Panc1 (cell line): ENCODE data around the gene PCDH1. TPM values are rescaled to one million over a fixed set of nuclear protein-coding genes. Genes with fewer than 3 reads are reported as not detected.

Source experiments
- ATAC-seq: fragments of 200-7000 bp; cut with Tn5 transposase; 2 replicates; pipeline ENCODE4 v1.9.1; 2020; ENCODE audit warnings: mild to moderate bottlenecking, moderate library complexity
- BruUV-seq: library from RNA; stranded (reverse); fragments of 400-500 nt; replicated peaks from 2 replicates; lab custom pipeline; 2021; lab: Mats Ljungman, UMichigan
- CTCF ChIA-PET: fragments of 300-600 bp; sonication (Branson Sonifier 250); formaldehyde crosslinking; loops from one replicate; lab custom pipeline; 2022; ENCODE audit warnings: antibody characterized with exemption; lab: Charles Lee
- POLR2A ChIA-PET: fragments of 300-600 bp; sonication (Branson Sonifier 250); formaldehyde crosslinking; loops from one replicate; lab custom pipeline; 2022; ENCODE audit warnings: antibody characterized with exemption; lab: Charles Lee
- DNase-seq: peaks from one replicate; pipeline ENCODE4 v3.0.0-alpha.2; 2010; ENCODE audit warnings: low read depth, low spot score
- H3K27ac ChIP-seq: 2 replicates; pipeline ENCODE4 v1.5.1; 2011; ENCODE audit warnings: mild to moderate bottlenecking, low read length, inconsistent platforms
- H3K27me3 ChIP-seq: fragments of 200-500 bp; sonication (Bioruptor generic); 2 replicates; pipeline ENCODE4 v1.6.0; 2014; ENCODE audit warnings: low read length, inconsistent platforms; ENCODE audit not compliant: control insufficient read depth, insufficient read depth
- H3K36me3 ChIP-seq: fragments of 200-500 bp; sonication (Bioruptor generic); 2 replicates; pipeline ENCODE4 v1.5.1; 2014; ENCODE audit warnings: inconsistent platforms, mild to moderate bottlenecking, low read length, moderate library complexity; ENCODE audit not compliant: control insufficient read depth, insufficient read depth
- H3K4me1 ChIP-seq: 2 replicates; pipeline ENCODE4 v1.5.1; 2011; ENCODE audit warnings: inconsistent platforms, mild to moderate bottlenecking, low read length, moderate library complexity; ENCODE audit not compliant: control insufficient read depth, insufficient read depth
- H3K4me3 ChIP-seq, 2 experiments: 2 replicates each; pipeline ENCODE4 v1.5.1; 2011 to 2012; ENCODE audit warnings: low read depth in 2 of 2, low read length in 2 of 2, mild to moderate bottlenecking in 2 of 2, inconsistent platforms in 1 of 2, moderate library complexity in 1 of 2
- H3K9me3 ChIP-seq: fragments of 200-500 bp; sonication (Bioruptor generic); 2 replicates; pipeline ENCODE4 v1.5.1; 2014; ENCODE audit warnings: low read depth, mild to moderate bottlenecking, inconsistent platforms, low read length, moderate library complexity; ENCODE audit not compliant: control insufficient read depth, insufficient read depth
- CTCF ChIP-seq: fragments of 450-650 bp; IDR thresholded peaks from 2 replicates; pipeline ENCODE4 v1.5.1; 2017; ENCODE audit warnings: mild to moderate bottlenecking
- POLR2AphosphoS5 ChIP-seq: IDR thresholded peaks from 2 replicates; pipeline ENCODE4 v1.6.1; 2012; ENCODE audit warnings: mild to moderate bottlenecking, low read depth, low read length, moderate library complexity
- SIN3A ChIP-seq: IDR thresholded peaks from 2 replicates; pipeline ENCODE4 v1.6.1; 2012; ENCODE audit warnings: low read depth, mild to moderate bottlenecking, low read length, moderate library complexity, borderline replicate concordance; ENCODE audit not compliant: insufficient read depth
- TCF7L2 ChIP-seq: IDR thresholded peaks from 2 replicates; pipeline ENCODE4 v1.6.1; 2011; ENCODE audit warnings: mild to moderate bottlenecking, low read depth, low read length, inconsistent platforms
- in situ Hi-C: cut with HindIII; loops from 2 replicates; pipeline ENCODE4 v1.10.0; 2016; ENCODE audit warnings: low sequenced_read_pairs, low pct_unique_long_range_greater_than_20kb
- intact Hi-C: fragments of 100-400 bp; cut with micrococcal nuclease; formaldehyde crosslinking; loops from one replicate; pipeline ENCODE4 v1.10.0; 2022; ENCODE audit not compliant: unreplicated experiment
- total RNA-seq: library from RNA; stranded (reverse); gene quantifications from one replicate; pipeline ENCODE4 v1.2.1, GENCODE V29; 2021; ENCODE audit not compliant: unreplicated experiment
- TF ChIP-seq, protein P1 (sequence below), 2 experiments: IDR thresholded peaks; 2 replicates each; pipeline ENCODE4 v1.6.1; 2011 to 2012; ENCODE audit warnings: low read depth in 2 of 2, control low read depth in 1 of 2, low read length in 1 of 2, mild to moderate bottlenecking in 1 of 2, moderate library complexity in 1 of 2; ENCODE audit not compliant: insufficient read depth in 1 of 2

Gene PCDH1
- total RNA-seq, 1 experiment from 2014 or later: 9.0 TPM

DNA sequence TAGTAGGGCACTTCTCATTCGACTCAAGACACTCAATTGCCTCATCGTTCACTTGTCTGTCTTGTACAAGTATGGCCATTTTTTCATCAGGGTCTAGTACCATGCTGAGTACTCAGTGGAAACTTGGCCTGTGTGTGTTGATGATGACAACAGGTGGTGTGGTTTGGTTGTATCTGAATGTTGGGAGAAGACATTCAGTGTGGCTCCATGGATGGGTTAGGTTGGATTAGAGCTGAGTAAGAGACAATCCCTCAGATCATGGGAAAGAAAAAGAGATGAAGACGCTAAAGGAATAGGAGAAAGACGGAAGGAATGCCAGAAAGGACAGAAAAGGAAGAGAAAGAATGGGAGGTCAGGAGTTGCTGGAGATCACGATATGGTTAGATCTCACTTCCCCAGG lies 17.0 kb downstream of the PCDH1 start:
- no peaks in the 10 kb centered on the region for H3K9me3 ChIP-seq
- H3K27me3 ChIP-seq: peaks cover 5% of the 10 kb centered on the region; the same call in 1 of the 2 replicates
- CTCF ChIA-PET: no interaction called here
- H3K4me1 ChIP-seq: no peaks in the 10 kb centered on the region
- BruUV-seq: no TSS peak
- POLR2A ChIA-PET: no interaction called here
- in situ Hi-C loops (no loop called here), intact Hi-C loops (no loop called here)
- no peaks in the 10 kb centered on the region for H3K36me3 ChIP-seq
- TF ChIP-seq CTCF (no peak), TCF7L2 (no peak), SIN3A (no peak), POLR2AphosphoS5 (no peak)
- TF ChIP-seq, protein P1, sequence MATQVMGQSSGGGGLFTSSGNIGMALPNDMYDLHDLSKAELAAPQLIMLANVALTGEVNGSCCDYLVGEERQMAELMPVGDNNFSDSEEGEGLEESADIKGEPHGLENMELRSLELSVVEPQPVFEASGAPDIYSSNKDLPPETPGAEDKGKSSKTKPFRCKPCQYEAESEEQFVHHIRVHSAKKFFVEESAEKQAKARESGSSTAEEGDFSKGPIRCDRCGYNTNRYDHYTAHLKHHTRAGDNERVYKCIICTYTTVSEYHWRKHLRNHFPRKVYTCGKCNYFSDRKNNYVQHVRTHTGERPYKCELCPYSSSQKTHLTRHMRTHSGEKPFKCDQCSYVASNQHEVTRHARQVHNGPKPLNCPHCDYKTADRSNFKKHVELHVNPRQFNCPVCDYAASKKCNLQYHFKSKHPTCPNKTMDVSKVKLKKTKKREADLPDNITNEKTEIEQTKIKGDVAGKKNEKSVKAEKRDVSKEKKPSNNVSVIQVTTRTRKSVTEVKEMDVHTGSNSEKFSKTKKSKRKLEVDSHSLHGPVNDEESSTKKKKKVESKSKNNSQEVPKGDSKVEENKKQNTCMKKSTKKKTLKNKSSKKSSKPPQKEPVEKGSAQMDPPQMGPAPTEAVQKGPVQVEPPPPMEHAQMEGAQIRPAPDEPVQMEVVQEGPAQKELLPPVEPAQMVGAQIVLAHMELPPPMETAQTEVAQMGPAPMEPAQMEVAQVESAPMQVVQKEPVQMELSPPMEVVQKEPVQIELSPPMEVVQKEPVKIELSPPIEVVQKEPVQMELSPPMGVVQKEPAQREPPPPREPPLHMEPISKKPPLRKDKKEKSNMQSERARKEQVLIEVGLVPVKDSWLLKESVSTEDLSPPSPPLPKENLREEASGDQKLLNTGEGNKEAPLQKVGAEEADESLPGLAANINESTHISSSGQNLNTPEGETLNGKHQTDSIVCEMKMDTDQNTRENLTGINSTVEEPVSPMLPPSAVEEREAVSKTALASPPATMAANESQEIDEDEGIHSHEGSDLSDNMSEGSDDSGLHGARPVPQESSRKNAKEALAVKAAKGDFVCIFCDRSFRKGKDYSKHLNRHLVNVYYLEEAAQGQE (IDR thresholded peaks at IDR 0.05; ENCODE audit: insufficient read depth in 1 of 2, low read depth in 2 of 2, low read length in 1 of 2): no peak
- no peak overlapping the region for H3K27ac ChIP-seq
- no peak for ATAC-seq
- no peak for DNase-seq
- no peak overlapping the region for H3K4me3 ChIP-seq

- Histone ChIP-seq H3K36me3 (no peaks in the 10 kb centered on the region), H3K4me3 (no peak overlapping the region), H3K27me3 (peaks cover 5% of the 10 kb centered on the region; the same call in 1 of the 2 replicates), H3K9me3 (no peaks in the 10 kb centered on the region), H3K4me1 (no peaks in the 10 kb centered on the region), H3K27ac (no peak overlapping the region)
- POLR2A ChIA-PET: no interaction called here
- intact Hi-C loops: no loop called here
- in situ Hi-C loops: no loop called here
- ATAC-seq: no peak
- CTCF ChIA-PET: no interaction called here
- no peak for TF ChIP-seq POLR2AphosphoS5
- TF ChIP-seq TCF7L2: no peak
- no peak for TF ChIP-seq SIN3A
- no peak for TF ChIP-seq CTCF
- TF ChIP-seq, protein P1 (IDR thresholded peaks at IDR 0.05; ENCODE audit: insufficient read depth in 1 of 2, low read depth in 2 of 2, low read length in 1 of 2): no peak
- BruUV-seq: no TSS peak
- no peak for DNase-seq
Measured at GRCh38 chr5:141858079-141858765, 20.0 kb downstream of the PCDH1 start.
